Measurements from ENCODE around the gene FETUB.

FETUB gene

GRCh38 chr3:186636536-186636935 lies 3.7 kb upstream of the FETUB start:
- no peak for DNase-seq (ENCODE audit: low read depth)

GRCh38 chr3:186637686-186638085 lies 2.5 kb upstream of the FETUB start:
- no peak for DNase-seq (ENCODE audit: low read depth)

GRCh38 chr3:186638259-186638658 lies 1.9 kb upstream of the FETUB start:
- no peak for DNase-seq (ENCODE audit: low read depth)

- no peak for DNase-seq (ENCODE audit: low read depth)
Observed at GRCh38 chr3:186640473-186640818, 247 bp downstream of the FETUB start.

GRCh38 chr3:186640929-186641328 lies 730 bp downstream of the FETUB start:
- no peak for DNase-seq (ENCODE audit: low read depth)

- no peak for DNase-seq (ENCODE audit: low read depth)
Observed at GRCh38 chr3:186642014-186642413, 1.8 kb downstream of the FETUB start.

- DNase-seq (ENCODE audit: low read depth) = no peak
Observed at GRCh38 chr3:186643493-186643892, 3.3 kb downstream of the FETUB start.

- DNase-seq (ENCODE audit: low read depth) = no peak
Observed at GRCh38 chr3:186644683-186645082, 4.5 kb downstream of the FETUB start.

GRCh38 chr3:186646106-186646505 lies 5.9 kb downstream of the FETUB start:
- no peak for DNase-seq (ENCODE audit: low read depth)

GRCh38 chr3:186646841-186647240 lies 6.6 kb downstream of the FETUB start:
- no peak for DNase-seq (ENCODE audit: low read depth)

- DNase-seq (ENCODE audit: low read depth) = no peak
Observed at GRCh38 chr3:186648851-186649250, 8.7 kb downstream of the FETUB start.

- DNase-seq (ENCODE audit: low read depth) = no peak
Observed at GRCh38 chr3:186651678-186652215, 11.5 kb downstream of the FETUB start.

- no peak for DNase-seq (ENCODE audit: low read depth)
Observed at GRCh38 chr3:186653080-186653707, 13.0 kb downstream of the FETUB start.

GRCh38 chr3:186653984-186654383 lies 13.8 kb downstream of the FETUB start:
- DNase-seq (ENCODE audit: low read depth) = no peak

GRCh38 chr3:186663361-186664118 lies 23.3 kb downstream of the FETUB start:
- DNase-seq (ENCODE audit: low read depth) = no peak

- DNase-seq (ENCODE audit: low read depth) = no peak
Observed at GRCh38 chr3:186664119-186664495, 23.9 kb downstream of the FETUB start.

GRCh38 chr3:186664506-186664905 lies 24.3 kb downstream of the FETUB start:
- DNase-seq (ENCODE audit: low read depth) = no peak

- DNase-seq (ENCODE audit: low read depth) = no peak
Observed at GRCh38 chr3:186665625-186666188, 25.5 kb downstream of the FETUB start, which contains the start of gene HRG. Gene HRG, plus strand, starts transcription at chr3:186666014. Its CDS starts 18 bp downstream, at chr3:186666032.

- DNase-seq (ENCODE audit: low read depth) = no peak
Observed at GRCh38 chr3:186668426-186668825, 28.2 kb downstream of the FETUB start.

- no peak for DNase-seq (ENCODE audit: low read depth)
Observed at GRCh38 chr3:186669378-186670084, 29.3 kb downstream of the FETUB start.

- DNase-seq (ENCODE audit: low read depth) = no peak
Observed at GRCh38 chr3:186670155-186670554, 30.0 kb downstream of the FETUB start.

- no peak for DNase-seq (ENCODE audit: low read depth)
Observed at GRCh38 chr3:186671051-186671450, 30.9 kb downstream of the FETUB start.

GRCh38 chr3:186678604-186679003 lies 38.4 kb downstream of the FETUB start:
- no peak for DNase-seq (ENCODE audit: low read depth)

Measured in activated T-helper 9 cell treated with anti-CD3 and anti-CD28 coated beads, Interleukin-2, amount 50 U/mL, for 16 hours (primary cell).